ENCODE results near the gene BACH2. TPM values are rescaled to one million over a fixed set of nuclear protein-coding genes. Genes with fewer than 3 reads are reported as not detected.
"Not testable (repeated sequence)": the region's sequence is repeated elsewhere in the genome, so short reads cannot be mapped to it uniquely, and the experiment has no call there.

BACH2 gene
- total RNA-seq, 1 donor from 2014 or later = 1.2 TPM

DNA sequence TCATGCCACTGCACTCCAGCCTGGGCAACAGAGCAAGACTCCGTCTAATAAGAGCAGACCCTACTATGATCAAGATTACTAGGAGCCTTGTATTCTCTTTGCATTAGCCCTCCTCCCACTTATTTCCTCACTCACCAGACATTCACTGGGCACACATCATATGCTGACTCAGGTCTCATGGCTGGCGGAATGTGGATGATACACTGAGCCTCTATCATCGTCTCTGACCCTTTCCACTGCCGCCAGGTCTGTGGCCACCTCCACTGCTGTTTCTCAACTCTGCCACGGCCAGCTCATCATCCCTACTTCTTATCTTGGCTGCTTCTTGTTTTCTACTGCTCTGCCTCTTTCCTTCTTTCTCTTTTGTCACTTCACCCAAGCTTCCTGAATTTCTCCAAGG lies 161.0 kb downstream of the BACH2 start:
- no peak for DNase-seq (ENCODE audit: extremely low read depth, low read depth, low spot score)

DNA sequence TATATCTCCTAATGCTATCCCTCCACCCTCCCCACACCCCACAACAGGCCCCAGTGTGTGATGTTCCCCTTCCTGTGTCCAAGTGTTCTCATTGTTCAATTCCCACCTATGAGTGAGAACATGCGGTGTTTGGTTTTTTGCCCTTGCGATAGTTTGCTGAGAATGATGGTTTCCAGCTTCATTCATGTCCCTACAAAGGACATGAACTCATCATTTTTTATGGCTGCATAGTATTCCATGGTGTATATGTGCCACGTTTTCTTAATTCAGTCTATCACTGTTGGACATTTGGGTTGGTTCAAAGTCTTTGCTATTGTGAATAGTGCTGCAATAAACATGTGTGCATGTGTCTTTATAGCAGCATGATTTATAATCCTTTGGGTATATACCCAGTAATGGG lies 163.0 kb downstream of the BACH2 start:
- not testable (repeated sequence) for DNase-seq (ENCODE audit: extremely low read depth, low read depth, low spot score)

DNA sequence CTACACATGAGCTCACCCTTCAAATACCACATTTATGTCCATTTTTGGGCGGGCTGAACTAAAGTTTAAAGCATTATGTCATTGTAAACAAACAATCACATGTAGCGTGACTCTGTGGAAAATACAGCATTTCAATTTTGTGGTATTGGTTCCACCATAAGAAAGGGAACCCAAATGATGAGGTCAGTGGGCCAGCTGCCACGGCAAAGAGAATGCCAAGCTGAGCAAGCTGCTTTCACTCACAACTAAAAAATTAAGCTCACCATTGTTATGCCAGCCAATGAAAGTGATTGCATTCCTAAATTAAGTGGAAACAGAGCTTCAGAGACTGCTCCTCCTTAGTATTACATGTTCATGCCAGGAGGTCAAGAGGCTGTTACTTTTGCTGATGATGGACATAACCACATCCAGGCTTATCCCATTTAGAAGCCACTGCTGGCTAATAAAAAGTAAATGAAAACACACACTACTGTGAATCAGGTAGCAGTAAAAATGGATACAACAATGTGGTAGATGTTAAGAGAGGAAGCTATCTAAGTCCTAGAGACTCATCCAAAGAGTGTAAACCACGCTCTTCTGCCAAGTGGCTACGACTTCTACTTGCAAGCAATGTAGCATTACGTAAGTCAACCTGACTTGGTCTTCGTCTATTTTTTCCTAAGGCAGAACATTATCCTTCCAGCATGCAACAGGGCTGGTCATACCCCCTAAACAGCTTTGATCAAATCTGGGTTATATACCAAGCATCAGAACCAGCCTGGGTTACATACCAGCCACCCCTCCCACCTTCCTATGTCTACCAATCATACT lies 164.8 kb downstream of the BACH2 start:
- no peak for DNase-seq (ENCODE audit: extremely low read depth, low read depth, low spot score)

DNA sequence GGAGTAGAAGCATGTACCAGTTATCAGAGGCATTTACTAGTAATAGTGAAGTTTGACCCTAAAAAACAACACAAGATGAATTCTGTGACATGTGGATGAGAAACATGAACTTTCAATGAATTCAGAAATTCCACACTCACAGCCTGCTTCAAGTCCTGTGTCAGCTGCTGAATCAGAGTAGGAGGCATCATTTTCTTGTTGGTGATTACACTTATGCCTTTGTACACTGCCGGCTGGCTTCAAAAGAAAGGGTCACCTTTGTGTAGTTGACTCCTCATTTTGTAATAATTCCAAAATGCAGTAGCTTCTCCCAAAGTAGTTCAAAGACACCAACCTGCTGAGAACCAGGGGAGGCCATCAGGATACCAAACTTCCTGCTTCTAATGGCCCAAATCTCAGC lies 165.5 kb downstream of the BACH2 start:
- no peak for DNase-seq (ENCODE audit: extremely low read depth, low read depth, low spot score)

DNA sequence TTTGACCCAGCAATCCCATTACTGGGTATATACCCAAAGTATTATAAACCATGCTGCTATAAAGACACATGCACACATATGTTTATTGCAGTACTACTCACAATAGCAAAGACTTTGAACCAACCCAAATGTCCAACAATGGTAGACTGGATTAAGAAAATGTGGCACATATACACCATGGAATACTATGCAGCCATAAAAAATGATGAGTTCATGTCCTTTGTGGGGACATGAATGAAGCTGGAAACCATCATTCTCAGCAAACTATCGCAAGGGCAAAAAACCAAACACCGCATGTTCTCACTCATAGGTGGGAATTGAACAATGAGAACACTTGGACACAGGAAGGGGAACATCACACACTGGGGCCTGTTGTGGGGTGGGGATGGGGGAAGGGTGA lies 168.0 kb downstream of the BACH2 start:
- not testable (repeated sequence) for DNase-seq (ENCODE audit: extremely low read depth, low read depth, low spot score)

DNA sequence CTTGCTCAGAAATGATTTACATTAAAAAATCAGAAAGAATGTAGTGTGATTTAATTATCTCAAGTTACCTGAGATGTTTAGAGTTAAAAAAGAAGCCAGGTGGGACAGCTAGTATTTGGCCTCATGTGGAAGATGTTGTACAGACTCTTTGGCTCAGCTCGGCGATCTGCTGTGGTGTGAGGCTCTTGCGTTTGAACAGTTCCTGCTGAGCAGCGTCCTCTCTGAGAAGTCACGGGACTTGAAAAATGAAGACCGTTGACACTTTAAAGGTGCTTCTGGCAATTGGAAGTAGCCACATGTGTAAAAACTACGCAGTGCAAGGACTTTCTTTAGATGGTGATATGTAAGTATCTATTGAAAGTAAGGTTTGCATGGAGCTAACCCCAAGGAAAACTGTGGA lies 169.0 kb downstream of the BACH2 start:
- DNase-seq (ENCODE audit: extremely low read depth, low read depth, low spot score) = no peak

DNA sequence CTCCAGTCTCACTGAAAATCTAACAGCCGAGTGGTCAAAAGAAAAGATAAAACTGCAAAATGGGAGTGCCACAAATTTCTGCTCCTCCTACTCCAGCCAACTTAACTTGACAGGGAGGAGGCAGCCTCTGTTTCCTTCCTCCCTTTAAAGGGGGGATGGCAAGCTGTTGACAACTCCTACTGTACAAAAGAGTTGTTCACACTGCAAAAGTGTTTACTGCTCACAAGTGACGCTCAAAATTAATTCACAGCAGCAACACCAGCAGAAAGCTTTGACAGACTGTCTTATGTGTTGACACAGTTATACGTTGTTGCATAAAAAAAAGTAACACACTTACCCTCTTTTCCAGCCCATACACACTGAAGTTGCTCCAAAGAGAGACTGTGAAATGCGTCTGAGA lies 169.8 kb downstream of the BACH2 start:
- no peak for DNase-seq (ENCODE audit: extremely low read depth, low read depth, low spot score)

DNA sequence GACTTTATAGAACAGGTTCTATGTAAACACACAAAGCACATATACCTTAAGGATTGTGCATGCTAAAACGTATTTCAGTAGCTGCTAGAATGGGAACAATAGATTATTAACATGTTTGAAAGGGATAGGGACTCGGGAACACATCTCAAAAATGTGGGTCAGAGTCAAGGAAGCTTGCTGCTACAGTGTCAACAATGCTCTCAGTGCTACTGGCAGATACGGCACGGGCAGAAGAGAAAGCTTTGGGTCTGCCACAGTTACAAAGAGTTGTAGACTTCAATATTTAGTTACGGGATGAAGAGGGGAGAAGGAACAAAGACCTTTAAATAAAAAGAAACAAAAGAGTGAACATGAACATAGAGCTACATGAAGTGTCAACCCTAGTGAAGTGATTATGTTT lies 170.5 kb downstream of the BACH2 start:
- no peak for DNase-seq (ENCODE audit: extremely low read depth, low read depth, low spot score)

DNA sequence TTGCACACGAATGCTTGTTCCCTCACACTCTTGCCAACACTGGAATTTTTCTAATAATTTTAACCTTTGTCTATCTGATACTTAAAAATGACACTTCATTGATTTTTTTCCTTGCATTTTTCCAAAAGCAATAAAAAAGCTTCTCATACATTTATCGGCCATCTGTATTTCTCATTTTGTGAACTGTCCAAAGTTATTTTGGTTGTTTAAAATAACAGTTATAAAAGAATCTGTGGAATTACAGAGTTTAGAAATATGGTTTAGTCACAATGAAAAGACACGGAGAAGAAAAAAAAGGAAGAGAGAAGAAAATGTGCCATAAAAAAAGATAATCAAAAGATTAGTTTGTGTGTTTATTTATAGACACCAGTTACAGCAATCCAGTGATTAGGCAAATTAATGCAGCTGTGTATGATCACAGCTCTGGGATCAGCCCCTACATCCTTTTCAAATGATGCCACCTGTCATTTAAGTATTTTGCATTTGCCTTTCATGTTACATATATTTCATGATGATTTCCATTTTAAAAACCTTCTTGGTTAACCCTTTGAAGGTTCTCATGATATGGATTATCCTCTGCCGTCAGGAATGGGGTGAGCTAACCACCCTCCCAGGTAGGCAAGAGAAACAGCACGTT lies 171.7 kb downstream of the BACH2 start:
- DNase-seq (ENCODE audit: extremely low read depth, low read depth, low spot score) = no peak

DNA sequence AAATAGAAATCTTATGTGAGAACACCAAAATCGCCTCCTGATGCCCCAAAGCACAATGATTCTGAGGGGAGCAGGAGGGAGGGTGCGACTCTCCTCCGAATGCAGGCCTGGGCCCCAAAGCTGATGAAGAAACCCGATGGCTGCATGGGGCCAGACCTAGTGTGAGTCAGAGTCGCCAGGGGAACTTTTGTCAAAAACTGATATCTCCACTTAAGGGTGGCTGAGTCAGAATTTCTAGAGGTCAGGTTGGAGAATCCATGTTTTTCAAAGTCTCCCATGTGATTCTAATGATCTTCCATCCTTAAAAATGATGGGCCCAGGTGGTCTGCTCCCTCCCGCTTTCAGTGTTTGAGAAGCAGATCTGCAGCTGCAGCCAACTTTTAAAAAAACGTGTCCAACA lies 172.8 kb downstream of the BACH2 start:
- no peak for DNase-seq (ENCODE audit: extremely low read depth, low read depth, low spot score)

DNA sequence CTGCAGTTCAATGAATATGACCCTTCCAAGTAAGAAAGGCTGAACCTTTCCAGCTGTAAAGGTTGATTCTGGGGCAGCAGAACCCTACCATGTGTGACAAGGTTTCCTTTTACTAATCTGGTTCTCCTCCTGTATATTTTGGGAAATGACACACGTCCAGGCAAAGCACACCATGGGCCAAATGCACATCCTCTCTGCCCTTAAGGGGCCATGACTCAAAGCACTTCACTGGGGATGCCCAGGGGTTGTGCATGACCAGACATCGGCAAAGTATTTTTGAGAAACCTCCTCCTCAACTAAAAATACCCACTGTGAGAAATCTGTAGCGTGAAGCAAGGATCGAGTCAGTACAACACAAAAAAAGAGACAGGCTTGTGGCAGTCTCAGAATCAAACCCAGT lies 174.7 kb downstream of the BACH2 start:
- no peak for DNase-seq (ENCODE audit: extremely low read depth, low read depth, low spot score)

DNA sequence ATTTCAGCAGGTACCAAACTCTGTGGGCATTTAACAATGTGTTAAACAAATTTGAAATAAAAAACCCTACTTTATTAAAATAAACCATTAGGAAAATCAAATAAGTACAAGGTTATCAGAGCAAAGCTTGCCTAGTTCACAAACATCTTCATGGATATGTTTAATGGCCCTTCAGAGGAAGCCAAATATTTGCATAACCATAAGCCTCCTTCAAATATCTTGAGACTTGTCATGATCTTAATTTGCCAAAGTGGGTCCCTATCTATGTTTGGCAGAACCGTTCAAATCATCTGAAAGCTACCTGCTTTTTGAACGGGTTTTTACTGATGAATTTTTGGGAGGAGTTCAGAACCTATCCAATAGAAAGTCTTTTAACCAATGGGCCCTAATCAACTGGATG lies 176.3 kb downstream of the BACH2 start:
- no peak for DNase-seq (ENCODE audit: extremely low read depth, low read depth, low spot score)

DNA sequence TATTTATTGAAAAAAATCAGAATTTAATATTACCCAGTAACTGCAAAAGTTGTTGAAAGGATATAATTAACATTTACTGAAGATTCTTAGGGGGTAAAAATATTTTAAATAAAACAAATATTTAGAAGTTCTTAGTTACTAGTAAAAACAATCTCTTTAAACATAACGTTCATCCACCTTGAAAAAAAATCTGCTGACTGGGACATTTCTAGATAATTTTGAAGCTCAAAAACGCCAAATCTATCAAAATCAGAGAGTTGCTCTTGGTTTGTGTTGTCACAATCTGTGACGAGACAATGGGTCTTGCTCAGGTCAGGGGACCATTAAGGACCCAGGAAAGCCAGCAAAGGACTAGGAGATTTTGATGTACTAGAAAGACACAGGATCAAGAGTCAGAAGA lies 177.0 kb downstream of the BACH2 start:
- DNase-seq (ENCODE audit: extremely low read depth, low read depth, low spot score) = no peak

DNA sequence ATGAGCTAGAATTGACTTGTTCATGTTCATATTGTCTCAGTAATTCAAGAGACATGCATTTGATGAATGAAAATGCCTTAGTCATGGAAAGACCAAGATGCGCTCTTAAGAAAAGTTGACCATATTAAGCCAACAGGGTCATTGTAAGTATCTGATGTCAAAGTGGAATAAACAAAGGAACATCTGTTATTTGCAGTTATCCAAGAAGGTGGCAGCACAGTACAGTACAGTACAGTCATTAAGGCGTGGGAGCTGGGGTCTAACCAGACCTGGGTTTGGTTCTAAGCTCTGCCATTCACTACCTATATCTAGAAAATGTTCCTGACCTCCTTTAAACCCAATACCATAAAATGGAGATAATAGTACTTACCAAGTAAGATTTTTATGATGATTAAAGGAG lies 178.1 kb downstream of the BACH2 start:
- no peak for DNase-seq (ENCODE audit: extremely low read depth, low read depth, low spot score)

DNA sequence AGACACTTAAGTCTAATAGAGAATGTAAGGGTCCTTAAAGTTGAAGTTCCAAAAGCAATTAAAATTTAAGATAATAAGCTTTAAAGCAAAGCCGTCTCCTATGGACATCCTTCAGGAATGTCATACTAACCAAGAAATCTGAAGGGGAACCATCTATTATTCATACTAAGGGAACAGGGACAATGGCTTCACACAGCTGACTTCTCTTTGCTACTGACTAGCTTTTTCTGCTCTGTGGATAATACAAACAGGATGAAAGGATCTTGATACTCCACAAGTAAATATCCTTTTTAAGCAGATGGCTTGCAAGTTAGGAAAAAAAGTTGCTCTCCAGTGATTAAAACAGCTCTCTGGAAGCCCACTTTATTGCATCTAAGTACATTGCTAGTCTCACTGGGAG lies 178.6 kb downstream of the BACH2 start:
- no peak for DNase-seq (ENCODE audit: extremely low read depth, low read depth, low spot score)

DNA sequence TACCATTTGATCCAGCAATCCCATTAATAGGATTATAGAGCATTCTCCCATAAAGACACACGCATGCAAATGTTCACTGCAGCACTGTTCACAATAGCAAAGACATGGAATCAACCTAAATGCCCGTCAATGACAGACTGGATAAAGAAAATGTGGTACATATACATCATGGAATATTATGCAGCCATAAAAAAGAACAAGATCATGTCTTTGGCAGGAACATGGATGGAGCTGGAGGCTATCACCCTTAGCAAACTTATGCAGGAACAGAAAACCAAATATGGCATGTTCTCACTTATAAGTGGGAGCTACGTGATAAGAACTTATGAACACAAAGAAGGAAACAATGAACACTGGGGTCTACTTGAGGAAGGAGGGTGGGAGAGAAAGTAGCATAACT lies 180.5 kb downstream of the BACH2 start:
- DNase-seq (ENCODE audit: extremely low read depth, low read depth, low spot score) = not testable (repeated sequence)

DNA sequence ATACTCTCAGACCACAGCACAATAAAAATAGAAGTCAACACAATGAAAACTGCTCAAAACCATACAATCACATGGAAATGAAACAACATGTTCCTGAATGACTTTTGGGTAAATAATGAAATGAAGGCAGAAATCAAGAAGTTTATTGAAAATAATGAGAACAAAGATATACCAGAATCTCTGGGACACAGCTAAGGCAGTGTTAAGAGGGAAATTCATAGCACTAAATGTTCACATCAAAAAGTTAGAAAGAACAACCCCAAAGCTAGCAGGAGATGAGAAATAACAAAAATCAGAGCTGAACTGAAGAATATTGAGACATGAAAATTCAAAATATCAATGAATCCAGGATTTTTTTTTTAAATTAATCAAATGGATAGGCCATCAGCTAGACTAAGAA lies 183.3 kb downstream of the BACH2 start:
- no peak for DNase-seq (ENCODE audit: extremely low read depth, low read depth, low spot score)

DNA sequence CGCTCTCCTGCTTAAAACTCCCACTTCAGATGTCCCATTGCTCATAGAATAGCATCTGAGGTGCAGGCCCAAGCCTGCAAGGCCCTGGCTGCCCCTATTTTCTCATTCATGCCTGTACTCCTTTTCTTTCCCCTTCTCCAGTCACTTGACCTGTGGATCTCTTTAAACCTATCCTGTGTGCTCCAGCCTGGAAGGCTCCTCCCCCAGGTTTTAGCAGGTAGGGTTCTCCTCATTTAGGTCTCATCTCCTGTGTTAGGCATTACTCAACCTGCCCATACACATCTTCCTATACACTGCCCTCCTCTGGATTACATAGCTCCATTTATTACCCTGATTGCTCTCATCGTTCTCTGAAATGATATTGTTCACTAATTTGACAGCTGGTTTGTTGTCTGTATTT lies 185.3 kb downstream of the BACH2 start:
- DNase-seq (ENCODE audit: extremely low read depth, low read depth, low spot score) = no peak

DNA sequence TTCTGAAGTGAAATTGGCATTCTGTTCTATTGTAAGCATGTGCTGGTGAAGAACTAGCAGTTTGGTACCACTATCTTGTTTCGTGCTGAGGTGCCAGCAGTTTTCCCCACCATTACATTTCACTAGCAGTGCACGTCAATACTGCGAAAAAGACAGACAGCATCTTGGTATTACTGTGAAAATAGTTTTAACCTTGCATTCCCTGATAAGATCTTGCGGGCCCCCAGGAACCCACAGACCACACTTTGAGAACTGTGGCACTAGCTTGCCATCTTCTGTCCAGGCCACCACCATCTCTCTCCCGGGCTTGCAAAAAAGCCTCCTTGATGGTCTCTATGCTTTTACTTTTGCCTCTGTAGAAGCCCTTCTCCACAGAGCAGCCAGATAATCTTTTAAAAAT lies 185.7 kb downstream of the BACH2 start:
- no peak for DNase-seq (ENCODE audit: extremely low read depth, low read depth, low spot score)

DNA sequence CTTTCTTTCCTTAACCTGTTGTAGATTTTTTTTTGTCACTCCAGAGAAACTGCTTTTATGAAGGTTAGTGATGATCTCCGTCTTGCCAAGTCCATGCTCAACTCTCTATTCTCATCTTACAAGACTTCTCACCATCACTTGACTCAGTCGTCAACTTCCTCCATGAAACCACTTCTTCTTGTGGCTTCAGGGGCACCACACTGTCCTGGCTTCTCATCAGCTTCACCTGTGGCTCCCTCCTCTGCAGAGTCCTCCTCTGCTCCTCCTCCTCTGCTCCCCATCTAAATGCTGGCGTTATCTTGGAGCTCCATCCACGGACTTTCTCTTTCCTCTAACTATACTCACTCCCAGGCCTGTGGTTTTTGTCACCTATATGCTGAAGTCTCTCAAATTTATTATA lies 187.5 kb downstream of the BACH2 start:
- no peak for DNase-seq (ENCODE audit: extremely low read depth, low read depth, low spot score)

DNA sequence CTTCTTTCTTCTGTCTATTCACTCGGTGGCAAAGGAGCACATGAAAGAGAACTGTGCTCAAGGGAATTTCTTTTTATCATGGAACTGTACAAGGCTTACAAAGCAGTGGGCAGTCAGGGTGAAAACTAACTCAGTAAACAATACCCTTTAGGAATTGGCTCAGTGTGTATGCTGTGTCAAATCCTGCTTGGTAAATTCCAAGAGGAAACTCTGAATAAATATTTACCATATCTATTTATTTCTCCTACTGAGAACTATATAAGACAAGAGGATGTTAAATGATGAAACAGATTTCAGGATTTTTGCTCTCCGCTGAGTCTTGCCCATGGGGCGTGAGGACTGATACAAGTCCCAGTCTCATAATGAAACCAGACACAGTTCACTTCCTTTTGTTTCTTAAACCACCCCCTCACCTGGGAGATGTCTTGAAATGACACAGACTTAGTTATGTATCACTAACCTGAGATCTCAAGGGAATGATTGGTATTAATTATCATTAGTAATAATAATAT lies 188.8 kb downstream of the BACH2 start:
- no peak for DNase-seq (ENCODE audit: extremely low read depth, low read depth, low spot score)

DNA sequence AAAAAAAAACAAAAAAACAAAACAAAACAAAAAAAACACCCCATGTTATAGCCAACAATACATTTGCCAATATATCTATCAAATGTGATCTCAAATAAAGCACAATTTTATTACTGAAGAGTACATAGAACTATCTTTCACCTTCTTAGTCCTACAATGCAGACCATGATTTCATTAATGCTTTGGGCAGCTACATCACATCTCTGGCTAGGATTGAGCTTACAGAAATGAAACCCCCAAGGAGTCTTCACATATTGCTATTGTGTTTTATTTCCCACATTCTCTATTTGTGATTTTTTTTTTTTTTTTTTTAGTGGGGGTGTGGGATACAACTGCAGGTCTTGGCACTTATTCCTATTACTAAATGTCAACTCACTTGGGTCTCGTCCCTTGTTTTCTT lies 189.3 kb downstream of the BACH2 start:
- DNase-seq (ENCODE audit: extremely low read depth, low read depth, low spot score) = no peak
